Liver (tissue), 3 donors: ENCODE data around the gene NTNG1.

ENCODE experiments used
- RXRA ChIP-seq, 2 donors: IDR thresholded peaks; 2 replicates each; pipeline ENCODE4 v1.6.1; 2017 to 2018; ENCODE audit warnings: antibody characterized with exemption in 2 of 2, mild to moderate bottlenecking in 1 of 2
- TF ChIP-seq, protein P1 (sequence below): fragments of 150-350 bp; IDR thresholded peaks from 2 replicates; pipeline ENCODE4 v1.5.1; 2017; ENCODE audit warnings: improper control_type of control experiment, low read depth, low read length; ENCODE audit not compliant: missing input control
- TF ChIP-seq, protein P2 (sequence below): IDR thresholded peaks from 2 replicates; pipeline ENCODE4 v1.6.1; 2016; ENCODE audit warnings: antibody characterized with exemption
- donor health status: healthy.
- donor health status: healthy.

DNA sequence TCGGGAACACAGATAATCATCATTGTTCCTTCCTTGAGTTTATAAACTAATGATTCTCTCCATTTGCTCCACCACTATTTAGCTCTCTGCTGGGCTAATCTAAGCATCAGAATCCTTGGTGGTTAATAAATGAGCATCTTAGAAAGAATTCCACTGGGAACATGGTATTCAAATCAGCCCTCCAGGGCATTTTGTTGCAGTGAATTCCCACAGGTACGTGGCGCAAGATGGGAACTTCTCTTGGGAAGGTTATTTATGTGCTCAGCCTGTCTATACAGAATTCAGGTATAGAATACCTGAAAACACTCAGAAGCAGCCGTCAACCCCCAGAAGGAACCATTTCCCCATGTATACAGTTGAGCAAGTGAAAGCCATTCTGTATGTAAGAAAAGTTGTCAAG, 131.5 kb downstream of the NTNG1 start:
- TF ChIP-seq, protein P1, sequence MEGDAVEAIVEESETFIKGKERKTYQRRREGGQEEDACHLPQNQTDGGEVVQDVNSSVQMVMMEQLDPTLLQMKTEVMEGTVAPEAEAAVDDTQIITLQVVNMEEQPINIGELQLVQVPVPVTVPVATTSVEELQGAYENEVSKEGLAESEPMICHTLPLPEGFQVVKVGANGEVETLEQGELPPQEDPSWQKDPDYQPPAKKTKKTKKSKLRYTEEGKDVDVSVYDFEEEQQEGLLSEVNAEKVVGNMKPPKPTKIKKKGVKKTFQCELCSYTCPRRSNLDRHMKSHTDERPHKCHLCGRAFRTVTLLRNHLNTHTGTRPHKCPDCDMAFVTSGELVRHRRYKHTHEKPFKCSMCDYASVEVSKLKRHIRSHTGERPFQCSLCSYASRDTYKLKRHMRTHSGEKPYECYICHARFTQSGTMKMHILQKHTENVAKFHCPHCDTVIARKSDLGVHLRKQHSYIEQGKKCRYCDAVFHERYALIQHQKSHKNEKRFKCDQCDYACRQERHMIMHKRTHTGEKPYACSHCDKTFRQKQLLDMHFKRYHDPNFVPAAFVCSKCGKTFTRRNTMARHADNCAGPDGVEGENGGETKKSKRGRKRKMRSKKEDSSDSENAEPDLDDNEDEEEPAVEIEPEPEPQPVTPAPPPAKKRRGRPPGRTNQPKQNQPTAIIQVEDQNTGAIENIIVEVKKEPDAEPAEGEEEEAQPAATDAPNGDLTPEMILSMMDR = no peak
- TF ChIP-seq RXRA (IDR thresholded peaks at IDR 0.05) = no peak
- TF ChIP-seq, protein P2, sequence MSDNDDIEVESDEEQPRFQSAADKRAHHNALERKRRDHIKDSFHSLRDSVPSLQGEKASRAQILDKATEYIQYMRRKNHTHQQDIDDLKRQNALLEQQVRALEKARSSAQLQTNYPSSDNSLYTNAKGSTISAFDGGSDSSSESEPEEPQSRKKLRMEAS = no peak
